Ovary (tissue), 9 donors: ENCODE results near the gene ATF6. TPM values are rescaled to one million over a fixed set of nuclear protein-coding genes. Genes with fewer than 3 reads are reported as not detected.

Experiments
- DNase-seq, 5 donors: peaks; one replicate each; pipeline ENCODE4 v3.0.0-alpha.2; 2019 to 2020
- H3K27ac ChIP-seq, 2 donors: fragments of 200-600 bp; one replicate each; pipeline versions ENCODE4 v1.5.1 to v1.8.0; 2019 to 2022
- H3K27me3 ChIP-seq: fragments of 200-600 bp; one replicate; pipeline ENCODE4 v1.8.0; 2022
- H3K36me3 ChIP-seq: fragments of 200-600 bp; sonication (generic); one replicate; pipeline ENCODE4 v1.5.1; 2019
- H3K4me1 ChIP-seq: one replicate; pipeline ENCODE4 v1.8.1; 2013; ENCODE audit warnings: mild to moderate bottlenecking, moderate library complexity; ENCODE audit not compliant: insufficient read depth
- H3K4me3 ChIP-seq: fragments of 200-600 bp; sonication (generic); one replicate; pipeline ENCODE4 v1.5.1; 2017
- H3K9me3 ChIP-seq, 2 donors: fragments of 200-600 bp in 1 of 2; sonication (generic) in 1 of 2; one replicate each; pipeline versions ENCODE4 v1.5.1 to v1.8.1; 2013 to 2019; ENCODE audit warnings: mild to moderate bottlenecking in 1 of 2, moderate library complexity in 1 of 2
- EP300 ChIP-seq: sonication (generic); formaldehyde crosslinking; IDR thresholded peaks from one replicate; pipeline ENCODE4 v1.6.1; 2017; ENCODE audit warnings: antibody characterized with exemption
- POLR2A ChIP-seq: fragments of 450-650 bp; IDR thresholded peaks from one replicate; pipeline ENCODE4 v1.6.1; 2017; ENCODE audit warnings: antibody characterized with exemption, mild to moderate bottlenecking, moderate library complexity
- WGBS, 3 donors: extraction: QIAGEN DNeasy Blood & Tissue Kit in 1 of 3; methylation state at CpG; one replicate each; pipeline versions ENCODE4 v1.1.5 to v1.1.7; 2013 to 2017; 5-methylcytosine and 5-hydroxymethylcytosine counted together
- intact Hi-C, 4 donors: fragments of 100-400 bp; cut with DNase I; formaldehyde crosslinking; loops; one replicate each; pipeline versions ENCODE4 v1.11.0 to v1.15.1; 2022 to 2023
- polyA plus RNA-seq, 2 donors: library from polyadenylated mRNA; stranded (reverse); fragments of 200-250 nt in 1 of 2; fragments of 350-450 nt in 1 of 2; fragmentation: Illumina TruSeq in 1 of 2; extraction: RNeasy Lipid Tissue Mini Kit (QIAGEN cat#74804) in 1 of 2; gene quantifications; one replicate each; pipeline ENCODE4 v1.2.3, GENCODE V29; 2013 to 2014
- total RNA-seq, 7 donors: library from RNA; depleted of rRNA in 2 of 7; stranded (reverse); fragments of >200 nt in 2 of 7; fragmentation: NEBNext Ultra II Directional in 3 of 7; extraction: Animal tissue kit (Norgen Biotek cat#: 25700) in 3 of 7; gene quantifications; one replicate each; pipeline versions ENCODE4 v1.1.0 to v1.2.4, GENCODE V29; 2016 to 2023
- TF ChIP-seq, protein P1 (sequence below), 3 donors: fragments of 450-650 bp in 2 of 3; fragments of 200-600 bp in 1 of 3; IDR thresholded peaks; one replicate each; pipeline versions ENCODE4 v1.5.1 to v1.8.0; 2016 to 2022; ENCODE audit warnings: antibody characterized with exemption in 3 of 3, mild to moderate bottlenecking in 1 of 3
- donor health status: DM: no; HTN: no; CAD: no; lungs with moderate emphysema.
- donor health status: DM: no; HTN: no; CAD: no.
- donor health status: Bipolar disorder and iron deficiency.
- donor health status: DM: yes; HTN: yes; CAD: no.
- donor health status: DM: no; HTN: no; CAD: no.
- donor health status: DM: yes; HTN: yes; CAD: no.

ATF6 gene
- total and polyA plus RNA-seq, 9 donors = 7.9 to 31.3 (median 23.4) TPM

DNA sequence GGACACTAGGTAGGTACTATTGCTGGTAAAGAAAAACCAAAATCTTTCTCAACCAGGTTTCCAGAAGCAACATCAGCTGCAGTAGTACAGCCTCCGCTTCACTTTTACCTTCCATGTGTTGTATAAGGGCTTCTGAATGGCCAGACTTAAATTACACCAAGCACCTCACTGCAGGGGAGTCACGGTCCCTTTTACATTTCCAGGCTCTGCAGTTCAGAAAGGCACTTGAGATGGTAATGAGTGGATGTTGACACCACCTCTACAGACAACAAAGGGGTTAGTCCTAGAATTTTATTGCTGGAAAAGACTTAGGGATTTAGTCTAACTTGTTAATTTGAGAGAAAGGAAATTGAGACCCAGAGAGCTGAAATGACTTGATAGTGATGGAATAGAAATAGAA lies 28.5 kb upstream of the ATF6 start:
- no peaks in the 10 kb centered on the region for H3K9me3 ChIP-seq
- TF ChIP-seq EP300 = no peak
- H3K27ac ChIP-seq = no peak overlapping the region
- intact Hi-C loops = no loop called here
- no peaks in the 10 kb centered on the region for H3K27me3 ChIP-seq
- 46 to 54% (median 50%) methylated on average over 2 of the region's 2 CpGs for WGBS, 3 donors
- no peak for DNase-seq
- H3K4me3 ChIP-seq = no peak overlapping the region
- no peaks in the 10 kb centered on the region for H3K4me1 ChIP-seq
- H3K36me3 ChIP-seq = no peaks in the 10 kb centered on the region

DNA sequence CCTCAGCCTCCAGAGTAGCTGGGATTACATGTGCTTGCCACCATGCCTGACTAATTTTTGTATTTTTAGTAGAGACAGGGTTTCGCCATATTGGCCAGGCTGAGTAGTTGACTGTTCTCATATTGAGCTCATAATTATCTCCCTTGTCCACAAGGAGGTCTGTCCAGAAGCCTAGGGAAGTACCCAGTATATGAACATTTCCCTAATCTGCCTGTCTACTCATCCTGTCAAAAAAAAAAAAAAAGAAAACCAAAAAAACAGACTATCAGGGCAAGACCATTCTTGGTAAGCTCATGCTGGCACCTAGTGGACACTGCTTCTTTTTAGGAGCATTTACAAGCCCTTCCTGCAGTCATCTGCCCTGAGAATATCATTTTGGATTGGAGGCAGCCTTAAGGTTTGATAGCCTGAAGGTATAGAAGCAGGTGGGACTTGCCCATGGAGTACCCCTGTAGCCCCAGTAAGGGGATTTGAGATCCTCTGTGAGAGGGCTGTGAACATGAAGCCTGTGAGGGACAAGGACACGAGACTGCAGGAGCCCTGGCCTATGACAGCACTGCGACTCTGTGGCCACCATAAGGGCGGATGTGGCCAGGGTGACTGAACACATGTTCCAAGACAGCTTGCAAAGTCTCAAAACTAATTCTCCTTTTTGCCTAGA lies 27.4 kb upstream of the ATF6 start:
- no peaks in the 10 kb centered on the region for H3K4me1 ChIP-seq

DNA sequence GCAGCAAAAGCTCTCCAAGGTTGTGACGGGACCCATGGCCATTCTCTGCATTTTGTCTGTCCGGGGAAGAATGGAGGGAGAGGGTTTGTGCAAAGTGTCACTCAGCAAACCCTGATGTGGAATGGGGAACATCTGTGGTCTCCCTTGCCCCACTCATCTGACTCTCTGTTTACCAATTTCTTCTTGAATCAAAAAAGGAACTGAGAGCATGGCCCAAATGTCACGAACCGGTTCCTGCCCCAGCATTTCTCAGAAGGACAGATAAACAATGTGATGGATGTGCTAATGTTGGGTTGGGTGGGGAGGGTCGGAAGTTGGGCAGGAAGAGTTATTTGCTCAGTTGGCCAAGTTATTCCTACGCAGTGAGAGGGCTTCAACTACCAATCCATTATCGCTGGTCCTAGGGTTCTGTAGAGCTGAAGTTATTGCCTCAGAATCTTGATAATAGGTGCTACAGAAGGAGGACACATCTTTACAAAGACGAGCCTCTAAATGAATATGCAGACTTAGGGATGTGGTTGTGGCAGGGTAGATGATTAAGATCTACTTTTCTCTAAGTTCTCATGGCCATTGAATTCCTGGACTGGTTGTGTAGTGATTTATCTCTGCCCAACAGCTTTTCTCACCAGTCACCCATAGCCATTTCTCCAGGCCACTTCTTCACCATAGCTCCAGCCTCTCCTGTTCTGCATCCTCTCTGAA lies 26.1 kb upstream of the ATF6 start:
- no peak for DNase-seq
- H3K27ac ChIP-seq = no peak overlapping the region
- TF ChIP-seq POLR2A (no peak), EP300 (no peak)
- TF ChIP-seq, protein P1, sequence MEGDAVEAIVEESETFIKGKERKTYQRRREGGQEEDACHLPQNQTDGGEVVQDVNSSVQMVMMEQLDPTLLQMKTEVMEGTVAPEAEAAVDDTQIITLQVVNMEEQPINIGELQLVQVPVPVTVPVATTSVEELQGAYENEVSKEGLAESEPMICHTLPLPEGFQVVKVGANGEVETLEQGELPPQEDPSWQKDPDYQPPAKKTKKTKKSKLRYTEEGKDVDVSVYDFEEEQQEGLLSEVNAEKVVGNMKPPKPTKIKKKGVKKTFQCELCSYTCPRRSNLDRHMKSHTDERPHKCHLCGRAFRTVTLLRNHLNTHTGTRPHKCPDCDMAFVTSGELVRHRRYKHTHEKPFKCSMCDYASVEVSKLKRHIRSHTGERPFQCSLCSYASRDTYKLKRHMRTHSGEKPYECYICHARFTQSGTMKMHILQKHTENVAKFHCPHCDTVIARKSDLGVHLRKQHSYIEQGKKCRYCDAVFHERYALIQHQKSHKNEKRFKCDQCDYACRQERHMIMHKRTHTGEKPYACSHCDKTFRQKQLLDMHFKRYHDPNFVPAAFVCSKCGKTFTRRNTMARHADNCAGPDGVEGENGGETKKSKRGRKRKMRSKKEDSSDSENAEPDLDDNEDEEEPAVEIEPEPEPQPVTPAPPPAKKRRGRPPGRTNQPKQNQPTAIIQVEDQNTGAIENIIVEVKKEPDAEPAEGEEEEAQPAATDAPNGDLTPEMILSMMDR (IDR thresholded peaks at IDR 0.05) = no peak

More for the DNA sequence above, 27.4 kb upstream of the ATF6 start:
- WGBS, 3 donors = 85 to 91% (median 89%) methylated on average over 4 of the region's 4 CpGs
- H3K36me3 ChIP-seq = no peaks in the 10 kb centered on the region
- no peaks in the 10 kb centered on the region for H3K9me3 ChIP-seq
- no peak overlapping the region for H3K27ac ChIP-seq
- intact Hi-C loops = no loop called here
- TF ChIP-seq EP300 (no peak), POLR2A (no peak)
- TF ChIP-seq, protein P1 (IDR thresholded peaks at IDR 0.05) = no peak
- no peak for DNase-seq
- no peak overlapping the region for H3K4me3 ChIP-seq
- H3K27me3 ChIP-seq = no peaks in the 10 kb centered on the region

DNA sequence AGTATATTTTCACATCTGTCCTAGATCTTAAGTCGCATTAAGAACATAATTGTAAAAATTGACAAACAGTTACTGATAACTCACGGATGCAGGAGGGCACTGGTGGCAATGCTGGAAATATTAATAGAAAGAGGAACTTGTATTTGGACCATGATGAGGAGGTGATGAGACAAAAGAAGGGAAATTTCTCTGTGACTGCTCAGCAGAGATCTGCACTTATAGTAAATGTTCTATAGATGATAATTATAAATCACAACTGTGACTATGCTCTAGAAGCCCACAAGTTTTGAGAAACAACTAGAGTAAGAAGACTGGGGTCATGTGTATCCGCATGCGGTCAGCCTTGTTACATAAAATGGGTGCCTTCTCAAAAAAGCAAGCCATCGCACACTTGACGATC lies 25.2 kb upstream of the ATF6 start:
- Histone ChIP-seq H3K9me3 (no peaks in the 10 kb centered on the region), H3K4me1 (no peaks in the 10 kb centered on the region), H3K36me3 (no peaks in the 10 kb centered on the region), H3K27me3 (no peaks in the 10 kb centered on the region), H3K27ac (no peak overlapping the region), H3K4me3 (no peak overlapping the region)
- DNase-seq = no peak
- TF ChIP-seq POLR2A (no peak), EP300 (no peak)
- TF ChIP-seq, protein P1 (IDR thresholded peaks at IDR 0.05) = no peak
- 82 to 88% (median 86%) methylated on average over 6 of the region's 6 CpGs for WGBS, 3 donors
- intact Hi-C loops = loop anchor here in 1 of 4 donors (10.0 kb wide), 1 partner anchor 256 kb away; no protein-coding TSS in a partner anchor

More for the DNA sequence above, 26.1 kb upstream of the ATF6 start:
- Histone ChIP-seq H3K36me3 (no peaks in the 10 kb centered on the region), H3K4me1 (no peaks in the 10 kb centered on the region), H3K4me3 (no peak overlapping the region), H3K9me3 (no peaks in the 10 kb centered on the region), H3K27me3 (no peaks in the 10 kb centered on the region)
- WGBS, 3 donors = 63 to 70% (median 67%) methylated on average over 8 of the region's 8 CpGs
- intact Hi-C loops = loop anchor here in 1 of 4 donors (10.0 kb wide), 1 partner anchor 255 kb away; no protein-coding TSS in a partner anchor

DNA sequence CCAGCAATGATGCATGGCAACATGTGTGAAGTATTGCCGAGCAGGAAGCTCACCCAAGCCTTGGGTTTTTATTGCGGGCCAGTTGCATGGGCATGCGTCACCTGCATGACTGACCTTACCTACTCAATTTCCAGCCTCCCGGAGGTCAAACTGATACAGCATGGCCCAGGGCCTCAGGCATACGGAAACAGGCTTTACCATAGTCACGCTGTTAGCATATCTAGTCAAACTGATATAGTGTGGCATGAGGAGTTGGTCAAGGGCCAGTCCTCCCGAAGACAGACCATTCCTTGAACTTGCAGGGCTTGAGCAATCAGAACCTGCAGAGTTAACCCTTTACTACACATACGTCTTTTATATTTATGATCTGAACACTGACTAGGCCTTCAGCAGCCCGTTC lies 22.9 kb upstream of the ATF6 start:
- Histone ChIP-seq H3K27me3 (no peaks in the 10 kb centered on the region), H3K4me3 (no peak overlapping the region), H3K4me1 (no peaks in the 10 kb centered on the region), H3K27ac (no peak overlapping the region), H3K36me3 (no peaks in the 10 kb centered on the region), H3K9me3 (no peaks in the 10 kb centered on the region)
- no peak for DNase-seq
- intact Hi-C loops = loop anchor here in 1 of 4 donors (10.0 kb wide), 1 partner anchor 258 kb away; no protein-coding TSS in a partner anchor
- 74 to 79% (median 76%) methylated on average over 9 of the region's 9 CpGs for WGBS, 3 donors
- no peak for TF ChIP-seq EP300
- TF ChIP-seq, protein P1 (IDR thresholded peaks at IDR 0.05) = no peak
- no peak for TF ChIP-seq POLR2A
